ENCODE data around the gene CYBC1.
"Not testable (repeated sequence)": the region's sequence is repeated elsewhere in the genome, so short reads cannot be mapped to it uniquely, and the experiment has no call there.

Gene CYBC1

DNA sequence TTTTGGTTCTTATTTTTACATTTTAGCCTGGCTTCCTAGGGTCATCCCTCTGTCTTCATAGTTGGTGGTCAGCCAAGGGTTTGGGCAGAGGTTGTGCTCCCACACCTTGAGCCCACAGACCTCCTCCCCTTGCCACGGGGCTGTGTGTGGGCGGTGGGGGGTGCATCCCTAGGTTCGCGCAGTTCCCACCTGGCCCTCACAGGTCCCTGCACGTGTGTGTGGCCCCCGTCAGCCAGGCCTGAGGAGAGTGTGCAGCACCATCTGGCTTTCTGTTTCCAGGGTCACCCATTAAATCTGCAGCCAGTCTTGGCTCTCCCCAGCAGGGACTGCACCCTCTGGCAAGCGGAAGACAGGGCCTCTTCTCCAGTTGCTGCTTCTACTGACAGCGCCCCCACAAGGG is 18.5 kb downstream of the CYBC1 start:
- DNase-seq: no peak

DNA sequence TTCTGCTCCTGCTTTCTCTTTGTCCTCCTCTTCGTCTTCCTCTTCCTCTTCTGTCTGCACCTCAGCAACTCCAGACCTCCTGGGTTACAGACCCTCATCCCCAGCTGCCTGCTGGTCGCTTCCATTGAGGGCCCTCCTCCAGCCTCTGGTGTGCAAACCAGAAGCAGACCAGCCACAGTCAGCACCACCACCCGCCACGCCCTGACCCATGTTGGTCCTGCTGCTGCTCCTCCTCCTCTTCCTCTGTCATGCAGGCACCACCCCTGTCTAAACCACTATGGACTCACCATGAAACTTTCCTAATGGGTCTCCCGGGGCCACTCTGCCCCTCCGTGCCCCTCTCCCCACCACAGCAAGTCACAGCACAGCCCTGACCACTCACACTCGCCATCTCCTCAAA is 20.7 kb downstream of the CYBC1 start:
- DNase-seq: no peak

DNA sequence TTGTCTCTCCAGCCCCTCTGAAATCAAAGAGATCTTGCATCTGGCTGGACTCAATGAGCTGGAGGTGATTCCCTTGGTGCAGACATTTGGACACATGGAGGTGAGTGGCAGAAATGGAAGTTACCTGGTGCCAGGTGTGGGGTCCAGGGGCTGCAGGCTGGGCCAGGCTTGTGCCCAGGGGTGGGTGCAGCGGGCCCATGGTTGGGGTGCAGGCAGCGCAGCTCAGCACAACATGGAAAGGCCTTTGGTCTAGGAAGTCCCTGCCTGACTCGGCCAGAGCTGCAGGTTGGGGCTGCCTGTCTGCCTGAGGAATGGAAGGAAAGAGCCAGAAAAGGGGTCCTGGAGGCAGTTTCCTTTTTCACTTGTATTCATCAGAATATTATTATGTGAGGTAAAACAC is 22.0 kb downstream of the CYBC1 start:
- no peak for DNase-seq

DNA sequence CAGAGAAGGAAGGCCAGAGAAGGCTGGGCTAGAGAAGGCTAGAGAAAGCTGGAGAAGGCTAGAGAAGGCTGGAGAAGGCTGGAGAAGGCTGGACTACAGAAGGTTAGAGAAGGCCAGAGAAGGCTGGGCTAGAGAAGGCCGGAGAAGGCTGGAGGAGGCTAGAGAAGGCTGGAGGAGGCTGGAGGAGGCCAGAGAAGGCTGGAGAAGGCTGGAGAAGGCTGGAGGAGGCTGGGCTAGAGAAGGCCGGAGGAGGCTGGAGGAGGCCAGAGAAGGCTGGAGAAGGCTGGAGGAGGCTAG is 25.7 kb downstream of the CYBC1 start:
- DNase-seq: no peak

DNA sequence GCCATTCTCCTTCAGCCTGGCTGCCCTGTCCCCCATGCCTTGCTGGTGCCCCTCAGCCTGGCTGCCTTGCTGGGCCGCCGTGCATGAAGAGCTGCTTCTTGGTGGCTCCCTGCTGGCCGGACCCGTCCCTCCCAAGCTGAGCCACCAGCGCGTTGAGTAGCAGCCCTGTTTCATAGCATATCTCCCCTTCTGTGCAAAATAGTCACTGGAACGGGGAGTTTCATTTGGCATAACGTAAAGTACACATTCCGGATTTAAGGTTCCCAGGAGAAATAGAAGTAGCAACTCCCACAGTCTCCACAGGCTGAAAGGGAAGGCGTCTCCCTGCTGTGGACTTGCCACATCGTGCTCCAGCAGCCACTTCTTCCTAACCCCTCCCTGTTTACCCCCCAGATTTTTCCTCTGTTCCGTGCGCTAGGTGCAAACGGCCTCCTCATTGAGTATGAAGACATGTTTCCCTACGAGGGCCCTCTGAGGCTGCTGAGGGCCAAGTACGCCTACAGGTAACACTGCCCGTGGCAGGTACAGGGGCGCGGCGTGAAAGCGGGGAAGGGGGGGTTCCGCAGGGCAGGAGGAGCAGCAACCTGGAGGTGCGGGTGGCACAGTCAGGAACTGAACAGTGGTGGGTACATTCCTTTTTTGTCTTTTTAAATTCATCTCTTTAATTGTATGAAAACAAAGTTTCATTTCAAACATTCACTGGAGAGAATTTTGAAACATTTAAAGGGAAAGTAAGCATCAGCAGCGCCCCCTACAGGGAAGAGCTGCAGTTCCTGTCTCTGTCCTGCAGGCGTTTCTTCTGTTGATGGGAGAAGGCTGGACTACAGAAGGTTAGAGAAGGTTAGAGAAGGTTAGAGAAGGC is 26.3 kb downstream of the CYBC1 start:
- DNase-seq: peak; percentile 75

DNA sequence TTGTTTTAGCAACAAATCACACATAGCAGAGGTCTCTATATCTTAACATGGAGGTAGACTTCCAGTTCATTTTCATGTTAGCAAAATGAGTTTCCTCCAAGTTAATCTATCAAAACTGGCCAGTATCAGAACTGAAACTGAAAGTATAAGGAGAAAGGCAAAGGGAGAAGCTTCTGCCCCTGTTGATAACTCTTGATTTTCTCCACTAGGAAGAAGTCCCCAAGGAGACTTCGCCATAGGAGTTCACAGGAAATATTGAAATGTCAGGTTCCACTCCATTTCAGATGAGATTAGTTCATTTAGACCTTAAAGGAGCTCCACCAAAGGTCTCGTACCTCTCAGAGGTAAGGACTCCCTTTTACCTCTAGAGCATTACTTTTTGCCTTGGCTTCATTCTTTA is 31.0 kb downstream of the CYBC1 start:
- no peak for DNase-seq

DNA sequence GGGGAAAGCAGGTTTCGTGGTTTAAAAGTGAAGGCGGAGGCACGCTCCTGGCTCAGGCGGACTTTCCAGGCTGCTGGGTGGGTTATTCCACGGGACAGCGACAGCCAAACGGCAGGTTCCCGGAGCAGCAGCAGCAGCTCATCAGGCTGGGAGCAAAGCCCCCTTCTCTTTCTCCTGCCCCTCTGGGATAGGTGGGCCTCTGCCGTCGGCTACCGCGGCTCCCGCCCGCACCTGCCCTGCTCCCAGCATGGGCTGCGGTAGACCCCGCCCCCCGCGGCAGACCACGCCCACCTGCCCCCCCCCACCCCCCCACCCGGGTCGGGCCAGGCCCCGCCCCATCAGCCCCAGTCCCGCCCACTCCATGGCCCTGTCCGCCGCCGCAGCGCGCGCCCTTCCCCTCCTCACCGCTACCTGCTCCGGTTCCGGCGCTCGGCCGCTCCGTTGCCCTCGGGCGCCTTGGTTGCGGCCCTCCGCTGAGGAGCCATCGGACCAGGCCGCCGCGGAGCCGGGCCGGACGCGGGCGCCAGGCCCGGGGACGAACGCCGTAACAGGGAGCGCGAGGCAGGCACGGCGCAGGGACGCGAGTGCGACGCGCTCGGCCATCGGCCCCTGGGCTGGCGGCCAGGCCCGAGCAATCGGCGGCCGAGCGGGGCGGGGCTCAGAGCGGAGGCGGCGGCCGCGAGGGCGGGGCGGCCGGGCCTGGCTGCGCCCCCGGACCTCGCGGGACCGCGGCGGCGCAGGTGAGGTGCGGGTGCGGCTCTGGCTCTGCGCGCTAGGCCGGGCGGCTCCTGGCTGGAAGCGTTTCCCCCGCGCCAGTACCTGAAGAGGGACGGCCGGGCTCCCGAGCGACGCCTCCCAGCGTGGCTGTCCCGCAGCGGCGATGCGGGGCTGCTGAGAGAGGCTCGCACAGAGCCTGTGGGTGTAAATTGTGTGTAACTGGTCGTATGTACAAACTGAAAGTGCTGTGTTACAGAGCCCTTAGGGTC is 32.3 kb downstream of the CYBC1 start, which contains the start of the genes HEXD and OGFOD3:
TSS of gene HEXD (plus strand) at position 347 of the 986 bp plus-strand sequence. CDS start 1,453 bp downstream, outside the sequence.
TSS of gene OGFOD3 (minus strand) at position 586 of the 986 bp plus-strand sequence. CDS start at position 485, 101 bp downstream.
- DNase-seq: peak; percentile 89

DNA sequence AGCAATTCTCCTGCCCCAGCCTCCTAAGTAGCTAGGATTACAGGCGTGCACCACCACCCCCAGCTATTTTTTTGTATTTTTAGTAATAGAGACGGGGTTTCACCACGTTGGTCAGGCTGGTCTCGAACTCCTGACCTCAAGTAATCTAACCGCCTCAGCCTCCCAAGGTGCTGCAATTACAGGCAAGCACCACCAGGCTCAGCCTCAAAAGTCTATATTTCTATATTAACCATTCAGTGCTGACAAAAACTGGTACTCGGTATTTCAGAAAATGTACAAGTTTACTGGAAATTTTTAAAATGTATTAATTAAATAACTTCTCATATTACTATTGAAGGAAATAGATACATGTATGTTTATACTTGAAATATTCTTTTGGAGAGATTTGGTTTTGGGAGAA is 33.8 kb downstream of the CYBC1 start:
- DNase-seq: no peak

DNA sequence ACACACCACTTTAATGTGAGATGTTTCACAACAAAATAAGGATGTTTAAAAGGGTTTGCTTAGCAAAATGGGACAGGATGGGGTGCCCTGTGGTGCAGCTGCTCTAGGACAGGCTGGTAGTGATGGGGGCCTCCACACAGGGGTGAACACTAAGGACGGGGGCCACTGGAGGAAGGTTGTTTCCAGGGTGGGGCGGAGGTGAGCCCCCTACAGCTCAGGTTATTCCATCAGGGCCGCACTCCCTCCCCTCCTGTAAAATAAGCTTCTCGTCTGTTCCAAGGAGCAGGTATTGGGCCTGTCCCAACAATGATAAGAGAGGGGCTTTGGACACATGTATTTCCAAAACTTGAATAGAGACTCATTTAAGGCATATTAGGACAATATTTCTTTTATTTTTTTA is 34.3 kb downstream of the CYBC1 start:
- DNase-seq: no peak

DNA sequence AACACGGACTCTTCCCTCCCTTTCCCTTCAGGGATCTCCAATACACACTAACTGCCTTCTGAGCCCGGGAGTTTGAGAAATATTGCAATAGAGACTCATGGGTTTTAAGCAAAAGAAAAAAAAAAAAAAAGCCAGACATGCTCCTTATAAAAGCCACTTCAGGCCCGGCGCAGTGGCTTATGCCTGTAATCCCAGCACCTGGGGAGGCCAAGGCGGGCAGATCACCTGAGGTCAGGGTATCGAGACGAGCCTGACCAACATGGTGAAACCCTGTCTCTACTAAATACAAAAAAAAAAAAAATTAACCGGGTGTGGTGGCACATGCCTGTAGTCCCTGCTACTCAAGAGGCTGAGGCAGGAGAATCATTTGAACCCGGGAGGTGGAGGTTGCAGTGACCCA is 34.8 kb downstream of the CYBC1 start:
- no peak for DNase-seq

DNA sequence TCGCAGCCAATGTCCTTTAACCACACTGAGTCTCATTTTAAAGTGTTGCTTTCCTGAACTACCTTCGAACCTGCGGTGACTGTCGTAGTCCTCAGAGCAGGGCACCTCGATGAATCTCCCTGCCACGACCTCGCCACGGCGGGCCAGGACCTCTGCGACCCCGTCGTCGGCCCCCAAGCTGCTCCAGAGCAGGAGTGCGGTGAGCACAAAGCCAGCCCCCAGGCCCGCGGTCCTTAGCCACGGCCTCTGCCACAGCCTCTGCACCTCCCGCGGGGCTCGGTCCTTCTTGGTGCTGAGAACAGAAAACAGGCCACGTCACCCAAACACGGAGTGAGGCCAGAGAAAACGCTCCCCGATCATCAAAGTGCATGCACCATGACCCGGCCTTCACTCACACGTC is 35.2 kb downstream of the CYBC1 start:
- no peak for DNase-seq

DNA sequence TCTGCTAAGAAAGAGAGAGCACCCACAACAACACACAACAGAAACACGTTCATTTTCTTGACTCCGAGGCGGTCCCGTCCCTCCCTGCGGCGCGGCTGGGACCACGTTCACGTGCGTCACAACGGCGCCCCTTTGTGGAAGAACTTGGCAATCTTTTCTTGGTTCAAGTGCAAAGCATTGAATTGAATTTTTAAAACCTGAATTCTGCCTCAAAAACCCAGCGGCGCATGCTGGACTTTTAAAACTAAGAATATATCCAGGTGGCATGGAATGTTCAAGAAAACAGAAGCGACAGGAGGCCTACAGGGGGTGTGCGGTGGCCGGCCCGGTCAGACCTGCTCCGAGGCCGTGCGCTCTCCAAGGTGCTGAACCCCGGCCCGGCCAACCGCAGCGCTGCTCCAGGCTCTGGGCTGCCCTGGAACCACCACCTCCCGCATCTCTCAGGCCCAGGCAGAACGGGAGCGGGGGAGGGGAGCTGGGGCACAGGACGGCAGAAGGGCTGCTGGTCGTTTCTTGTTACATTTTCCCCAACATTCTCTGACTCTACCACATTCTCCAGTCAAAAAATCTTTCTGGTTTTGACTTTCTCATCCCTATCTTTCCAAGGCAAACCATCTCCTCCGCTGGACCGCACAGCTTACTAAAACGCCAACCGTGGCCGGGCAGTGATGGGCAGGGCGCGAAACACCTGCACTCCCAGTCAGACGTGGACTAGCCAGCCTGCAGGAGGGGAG is 35.8 kb downstream of the CYBC1 start:
- peak; percentile 84 for DNase-seq

DNA sequence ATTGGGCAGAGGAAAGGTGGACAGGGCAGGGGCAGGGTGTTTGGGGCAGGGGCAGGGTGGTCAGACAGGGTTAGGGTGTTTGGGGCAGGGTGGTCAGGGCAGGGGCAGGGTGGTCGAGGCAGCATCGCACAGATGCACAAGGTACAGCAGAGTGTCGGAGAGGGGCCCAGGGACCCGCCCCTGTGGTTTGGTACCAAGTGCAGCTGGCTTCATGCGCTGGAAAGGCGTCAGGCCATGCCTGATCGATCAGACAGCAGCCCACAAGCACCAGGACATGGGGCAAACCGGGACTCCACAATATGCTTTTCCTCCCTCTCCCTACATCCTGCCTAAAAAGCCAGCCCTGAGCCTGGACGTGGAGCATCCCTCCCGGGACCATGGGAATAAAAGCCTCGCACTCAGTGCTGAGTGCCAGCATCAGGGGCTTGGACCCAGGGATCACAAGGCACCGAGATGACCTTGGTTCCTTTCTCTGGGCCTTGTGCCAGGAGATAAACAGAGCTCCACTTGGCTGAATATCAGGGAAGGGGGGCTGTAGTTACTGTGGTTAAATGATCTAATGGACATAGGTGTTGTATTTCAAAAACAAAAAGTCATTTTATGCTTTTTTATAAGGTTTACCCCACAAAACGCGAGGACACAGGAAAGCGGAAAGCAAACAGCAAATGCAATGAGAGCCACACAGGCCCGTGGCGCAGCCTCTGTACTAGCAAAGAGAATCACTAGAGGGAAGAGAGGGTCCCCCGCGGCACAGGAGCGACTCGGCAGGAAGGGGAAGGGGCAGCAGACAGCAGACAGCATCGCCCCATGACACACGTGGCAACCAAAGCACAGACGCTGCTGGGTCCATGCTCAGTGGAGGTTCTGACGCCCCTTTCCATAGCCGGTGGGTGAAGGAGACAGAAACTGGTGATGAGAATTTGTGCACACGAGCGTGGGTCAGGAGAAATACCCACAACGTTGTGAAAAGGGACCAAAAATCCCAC is 37.7 kb downstream of the CYBC1 start:
- no peak for DNase-seq

DNA sequence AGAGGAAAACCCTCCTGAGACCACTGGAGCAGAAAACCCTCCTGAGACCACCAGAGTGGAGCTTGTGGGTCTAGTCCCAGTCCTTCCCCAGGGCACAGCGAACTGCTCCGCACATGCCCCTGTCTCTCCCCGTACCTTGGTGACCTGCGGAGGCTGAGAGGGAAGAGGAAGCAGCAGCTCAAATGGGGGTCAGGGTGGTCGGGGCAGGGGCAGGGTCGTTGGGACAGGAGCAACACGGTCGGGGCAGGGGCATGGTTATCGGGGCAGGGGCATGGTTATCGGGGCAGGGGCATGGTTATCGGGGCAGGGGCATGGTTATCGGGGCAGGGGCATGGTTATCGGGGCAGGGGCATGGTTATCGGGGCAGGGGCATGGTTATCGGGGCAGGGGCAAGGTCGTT is 38.5 kb downstream of the CYBC1 start:
- not testable (repeated sequence) for DNase-seq

DNA sequence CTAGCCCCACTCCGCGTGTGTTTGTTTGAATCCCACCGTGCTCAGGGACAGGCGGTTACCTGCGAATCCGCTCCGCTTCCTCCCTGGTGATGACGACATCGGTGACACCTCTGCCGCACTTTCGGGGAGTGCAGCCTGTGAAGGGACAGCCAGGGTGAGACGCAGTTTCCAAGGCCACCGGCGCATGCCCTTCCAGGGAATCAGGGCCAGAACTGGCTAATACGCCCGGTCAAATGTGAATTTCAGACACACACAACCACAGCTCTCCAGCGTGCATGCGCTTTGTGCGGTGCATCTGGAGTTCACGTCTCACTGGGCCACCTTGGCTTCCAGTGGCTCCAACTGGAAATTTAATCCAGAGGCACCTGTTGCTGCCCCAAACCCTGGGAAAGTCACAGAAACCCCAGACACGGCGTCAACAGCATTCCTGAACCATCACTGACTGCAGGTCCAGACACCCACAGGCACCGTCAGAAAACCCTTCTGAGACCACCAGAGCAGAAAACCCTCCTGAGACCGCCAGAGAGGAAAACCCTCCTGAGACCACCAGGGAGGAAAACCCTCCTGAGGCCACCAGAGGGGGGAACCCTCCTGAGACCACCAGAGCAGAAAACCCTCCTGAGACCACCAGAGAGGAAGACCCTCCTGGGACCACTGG is 39.0 kb downstream of the CYBC1 start:
- DNase-seq: no peak

DNA sequence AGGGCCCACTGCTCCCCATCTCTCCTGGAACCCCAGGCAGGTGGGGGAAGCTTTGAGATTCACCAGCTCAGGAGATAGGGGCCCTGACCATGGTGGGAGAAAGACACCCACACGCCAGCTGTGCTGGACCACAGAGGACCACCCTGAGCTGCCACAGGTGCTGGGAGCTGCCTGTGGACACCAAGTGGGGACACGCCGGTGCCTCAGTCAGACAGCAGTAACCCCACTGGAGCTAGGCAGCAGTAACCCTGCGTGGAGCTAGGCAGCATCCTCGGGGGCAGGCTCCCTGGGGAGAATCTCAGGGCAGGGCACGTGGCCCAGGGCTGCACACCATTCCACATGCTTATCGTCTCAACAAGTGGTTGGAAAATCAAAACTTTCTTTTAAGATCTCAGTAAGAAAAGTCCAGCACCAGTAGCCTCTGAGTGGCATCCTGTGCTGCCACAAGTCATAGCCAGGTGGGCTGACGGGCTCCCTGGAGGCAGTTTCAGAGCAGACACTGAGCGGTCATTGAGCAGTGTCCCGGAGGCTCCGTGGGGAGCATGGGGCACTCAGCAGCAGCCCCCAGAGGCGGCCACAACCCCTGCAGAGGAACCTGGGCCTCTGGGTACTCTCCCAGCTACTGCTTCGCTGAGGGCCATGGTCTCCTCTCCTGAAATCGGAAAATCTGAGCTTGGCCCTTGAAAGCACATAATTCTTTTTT is 40.4 kb downstream of the CYBC1 start:
- no peak for DNase-seq

DNA sequence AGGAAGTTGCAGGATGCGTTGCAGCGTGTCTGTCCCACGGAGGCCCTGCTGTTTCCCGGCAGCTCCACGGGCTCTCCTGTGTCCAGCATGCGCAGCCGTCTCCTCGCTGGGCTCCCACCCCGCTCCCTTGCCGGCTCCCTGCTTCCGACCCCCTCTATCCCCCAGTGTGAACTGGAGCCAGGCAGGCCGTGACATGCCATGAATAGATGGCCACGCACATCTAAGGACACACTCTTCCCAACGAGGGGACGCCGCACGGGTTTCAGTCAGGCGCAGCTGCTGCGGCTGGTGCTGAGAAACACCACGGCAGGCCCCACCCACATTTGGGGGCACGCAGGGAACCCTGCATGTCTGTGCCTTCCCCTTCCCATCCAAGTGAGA is 41.6 kb downstream of the CYBC1 start:
- no peak for DNase-seq

DNA sequence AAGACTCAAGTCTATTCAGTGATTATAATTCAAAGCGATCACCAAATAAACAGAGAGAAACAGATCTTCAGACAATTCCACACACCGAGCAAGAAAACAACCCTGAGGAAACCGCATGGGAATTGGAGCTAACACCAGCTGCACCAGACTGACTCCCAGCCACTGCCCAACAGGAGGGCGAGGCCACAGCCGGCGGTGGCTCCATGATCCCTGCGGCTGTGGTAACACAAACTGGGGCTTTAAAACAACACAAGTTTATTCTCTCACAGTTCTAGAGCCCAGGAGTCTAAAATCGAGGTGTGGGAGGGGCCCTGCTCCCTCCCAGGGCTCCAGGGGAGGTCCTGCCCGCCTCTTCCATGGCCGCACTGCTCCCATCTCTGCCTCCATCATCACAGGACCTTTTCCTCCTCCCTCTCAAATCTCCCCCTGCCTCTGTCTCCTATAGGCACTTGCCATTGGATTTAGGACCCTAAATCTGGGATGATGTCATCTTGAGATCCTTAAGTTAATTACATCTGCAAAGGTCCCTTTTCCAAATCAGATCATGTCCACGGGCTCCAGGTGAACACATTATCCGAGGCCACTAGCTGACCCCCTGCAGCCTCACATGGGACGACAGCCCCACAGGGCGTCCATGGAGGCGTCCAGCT is 42.1 kb downstream of the CYBC1 start:
- no peak for DNase-seq

DNA sequence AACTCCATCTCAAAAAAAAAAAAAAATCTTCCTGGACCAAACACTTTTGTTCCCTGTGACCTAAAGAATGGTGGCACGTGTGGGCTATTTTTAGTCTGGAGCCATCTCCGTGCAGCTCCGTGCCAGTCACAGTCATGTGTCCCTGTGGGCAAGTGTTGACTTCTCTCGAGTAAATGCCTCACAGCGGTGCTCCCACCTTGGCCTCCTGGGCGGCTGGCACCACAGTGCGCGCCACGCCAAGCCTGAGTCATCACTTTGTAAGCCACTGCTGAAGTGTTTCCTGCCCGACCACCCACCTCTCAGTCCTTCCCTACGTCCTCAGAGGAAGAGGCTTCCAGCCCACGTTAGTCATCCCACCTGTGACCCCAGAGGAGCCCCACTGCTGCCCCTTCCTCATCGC is 43.3 kb downstream of the CYBC1 start:
- DNase-seq: no peak

DNA sequence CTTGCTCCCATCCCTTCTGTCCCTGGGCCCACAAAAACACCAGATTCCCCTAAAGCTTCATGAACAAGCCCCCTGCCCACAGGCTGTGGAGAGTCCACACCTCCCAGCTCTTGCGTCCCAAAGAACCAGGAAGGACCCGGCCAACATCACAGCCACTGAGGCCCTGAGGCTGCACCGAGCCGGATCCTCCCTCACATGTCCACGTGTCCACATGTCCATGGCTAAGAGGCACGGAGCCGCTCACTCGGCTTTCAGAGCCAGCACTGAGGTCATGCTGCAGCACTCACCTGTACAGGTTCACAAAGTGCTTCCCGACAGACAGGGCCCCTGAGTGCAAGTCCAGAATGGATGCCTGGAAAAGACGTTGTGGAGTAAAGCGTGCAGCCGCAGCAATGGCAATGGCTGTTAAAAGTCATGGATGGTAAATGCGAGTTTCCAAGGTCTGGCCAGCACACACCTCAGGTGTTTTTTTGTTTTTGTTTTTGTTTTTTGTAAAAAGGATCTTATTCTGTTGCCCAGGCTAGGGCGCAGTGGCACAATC is 44.4 kb downstream of the CYBC1 start:
- DNase-seq: no peak

Measured in stimulated activated CD4-positive, alpha-beta T cell treated with anti-CD3 and anti-CD28 coated beads, Interleukin-15, amount 100 ng/mL, for 24 hours (primary cell).